ENCODE results near the gene LDHA.

The LDHA gene

DNA sequence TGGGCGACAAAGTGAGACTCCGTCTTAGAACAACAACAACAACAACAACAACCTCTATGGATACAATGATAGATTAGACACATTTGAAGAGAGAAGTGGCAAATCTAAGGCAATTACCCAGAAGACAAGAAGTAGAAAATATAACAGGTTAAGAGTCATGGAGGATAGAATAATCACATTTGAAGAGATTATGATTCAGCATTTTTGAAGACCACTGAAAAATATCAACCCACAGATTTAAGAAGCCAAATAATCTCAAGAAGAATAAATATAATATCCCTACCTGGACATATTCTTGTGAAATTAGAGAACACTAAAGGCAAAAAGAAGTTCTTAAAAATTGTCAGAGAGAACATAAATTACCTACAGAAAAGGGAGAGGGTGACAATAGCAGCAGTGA lies 25.7 kb downstream of the LDHA start:
- TF ChIP-seq, protein P1, sequence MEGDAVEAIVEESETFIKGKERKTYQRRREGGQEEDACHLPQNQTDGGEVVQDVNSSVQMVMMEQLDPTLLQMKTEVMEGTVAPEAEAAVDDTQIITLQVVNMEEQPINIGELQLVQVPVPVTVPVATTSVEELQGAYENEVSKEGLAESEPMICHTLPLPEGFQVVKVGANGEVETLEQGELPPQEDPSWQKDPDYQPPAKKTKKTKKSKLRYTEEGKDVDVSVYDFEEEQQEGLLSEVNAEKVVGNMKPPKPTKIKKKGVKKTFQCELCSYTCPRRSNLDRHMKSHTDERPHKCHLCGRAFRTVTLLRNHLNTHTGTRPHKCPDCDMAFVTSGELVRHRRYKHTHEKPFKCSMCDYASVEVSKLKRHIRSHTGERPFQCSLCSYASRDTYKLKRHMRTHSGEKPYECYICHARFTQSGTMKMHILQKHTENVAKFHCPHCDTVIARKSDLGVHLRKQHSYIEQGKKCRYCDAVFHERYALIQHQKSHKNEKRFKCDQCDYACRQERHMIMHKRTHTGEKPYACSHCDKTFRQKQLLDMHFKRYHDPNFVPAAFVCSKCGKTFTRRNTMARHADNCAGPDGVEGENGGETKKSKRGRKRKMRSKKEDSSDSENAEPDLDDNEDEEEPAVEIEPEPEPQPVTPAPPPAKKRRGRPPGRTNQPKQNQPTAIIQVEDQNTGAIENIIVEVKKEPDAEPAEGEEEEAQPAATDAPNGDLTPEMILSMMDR (conservative IDR thresholded peaks at IDR 0.05; ENCODE audit: low read depth, low read length), result no peak
- H3K27ac ChIP-seq, result no peak overlapping the region
- H3K4me2 ChIP-seq, result no peak overlapping the region
- H3K4me1 ChIP-seq (ENCODE audit: low read depth, poor library complexity, severe bottlenecking), result peaks cover 4% of the 10 kb centered on the region
- no peaks in the 10 kb centered on the region for H3K36me3 ChIP-seq (ENCODE audit: insufficient read depth)
- H3K27me3 ChIP-seq (ENCODE audit: insufficient read depth, low read depth), result no peaks in the 10 kb centered on the region
- H3K4me3 ChIP-seq (IDR thresholded peaks at IDR 0.05; ENCODE audit: insufficient read depth, low read depth, low read length), result no peak overlapping the region
- H2AFZ ChIP-seq (ENCODE audit: low read depth), result no peak overlapping the region
- H4K20me1 ChIP-seq (ENCODE audit: insufficient read depth), result no peaks in the 10 kb centered on the region
- H3K79me2 ChIP-seq (ENCODE audit: insufficient read depth, low read depth), result no peaks in the 10 kb centered on the region
- no peak overlapping the region for H3K9ac ChIP-seq

DNA sequence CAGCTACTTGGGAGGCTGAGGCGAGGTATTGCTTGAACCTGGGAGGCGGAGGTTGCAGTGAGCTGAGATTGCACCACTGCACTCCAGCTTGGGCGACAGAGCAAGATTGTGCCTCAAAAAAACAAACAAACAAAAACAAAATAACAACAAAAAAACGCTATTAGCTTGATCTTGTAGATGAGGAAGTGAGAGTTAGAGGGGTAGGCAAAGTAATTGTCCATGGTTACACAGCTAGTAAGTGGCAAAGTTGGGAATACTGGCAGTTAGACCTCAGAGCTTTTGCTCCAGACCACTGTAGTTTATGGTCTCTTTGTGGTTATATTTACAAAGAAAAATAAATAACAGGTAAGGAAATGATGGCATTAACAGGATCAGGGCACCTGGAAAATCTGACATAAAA lies 32.9 kb downstream of the LDHA start:
- H3K79me2 ChIP-seq (ENCODE audit: insufficient read depth, low read depth), result no peaks in the 10 kb centered on the region
- no peaks in the 10 kb centered on the region for H3K4me1 ChIP-seq (ENCODE audit: low read depth, poor library complexity, severe bottlenecking)
- H2AFZ ChIP-seq (ENCODE audit: low read depth), result no peak overlapping the region
- no peak overlapping the region for H3K9ac ChIP-seq
- no peaks in the 10 kb centered on the region for H3K36me3 ChIP-seq (ENCODE audit: insufficient read depth)
- H4K20me1 ChIP-seq (ENCODE audit: insufficient read depth), result no peaks in the 10 kb centered on the region
- H3K27ac ChIP-seq, result no peak overlapping the region
- TF ChIP-seq, protein P1 (conservative IDR thresholded peaks at IDR 0.05; ENCODE audit: low read depth, low read length), result no peak
- H3K4me3 ChIP-seq (IDR thresholded peaks at IDR 0.05; ENCODE audit: insufficient read depth, low read depth, low read length), result no peak overlapping the region
- no peaks in the 10 kb centered on the region for H3K27me3 ChIP-seq (ENCODE audit: insufficient read depth, low read depth)
- H3K4me2 ChIP-seq, result no peak overlapping the region

- Histone ChIP-seq H3K27me3 (ENCODE audit: insufficient read depth, low read depth) (no peaks in the 10 kb centered on the region), H2AFZ (ENCODE audit: low read depth) (no peak overlapping the region), H3K27ac (no peak overlapping the region), H3K9ac (no peak overlapping the region), H3K4me2 (no peak overlapping the region), H4K20me1 (ENCODE audit: insufficient read depth) (no peaks in the 10 kb centered on the region), H3K4me3 (IDR thresholded peaks at IDR 0.05; ENCODE audit: insufficient read depth, low read depth, low read length) (no peak overlapping the region), H3K79me2 (ENCODE audit: insufficient read depth, low read depth) (no peaks in the 10 kb centered on the region), H3K36me3 (ENCODE audit: insufficient read depth) (no peaks in the 10 kb centered on the region), H3K4me1 (ENCODE audit: low read depth, poor library complexity, severe bottlenecking) (no peaks in the 10 kb centered on the region)
- TF ChIP-seq, protein P1 (conservative IDR thresholded peaks at IDR 0.05; ENCODE audit: low read depth, low read length), result no peak
Measured at GRCh38 chr11:18429332-18429731, 35.0 kb downstream of the LDHA start.

DNA sequence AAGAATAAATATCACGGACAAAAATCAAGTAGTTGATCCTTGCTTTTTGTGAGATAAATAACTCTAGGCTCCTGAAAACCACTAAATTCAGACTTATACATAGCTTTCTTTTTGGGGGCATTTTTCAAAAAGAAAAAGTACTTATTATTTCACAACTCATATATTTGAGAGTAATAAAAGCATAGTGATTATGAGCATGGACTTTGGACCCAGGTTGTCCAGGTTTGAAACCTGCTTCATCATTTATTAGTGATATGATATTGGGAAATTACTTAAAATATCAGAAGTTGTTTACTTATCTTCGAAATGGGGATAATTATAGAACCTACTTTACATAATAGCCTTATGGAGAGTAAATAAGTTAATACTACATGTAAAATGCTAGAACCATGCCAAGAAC lies 44.3 kb downstream of the LDHA start:
- Histone ChIP-seq H3K4me2 (no peak overlapping the region), H3K27ac (no peak overlapping the region), H3K36me3 (ENCODE audit: insufficient read depth) (no peaks in the 10 kb centered on the region), H4K20me1 (ENCODE audit: insufficient read depth) (no peaks in the 10 kb centered on the region), H3K9ac (no peak overlapping the region), H2AFZ (ENCODE audit: low read depth) (no peak overlapping the region), H3K4me3 (IDR thresholded peaks at IDR 0.05; ENCODE audit: insufficient read depth, low read depth, low read length) (no peak overlapping the region), H3K79me2 (ENCODE audit: insufficient read depth, low read depth) (no peaks in the 10 kb centered on the region), H3K4me1 (ENCODE audit: low read depth, poor library complexity, severe bottlenecking) (no peaks in the 10 kb centered on the region), H3K27me3 (ENCODE audit: insufficient read depth, low read depth) (no peaks in the 10 kb centered on the region)
- TF ChIP-seq, protein P1 (conservative IDR thresholded peaks at IDR 0.05; ENCODE audit: low read depth, low read length), result no peak
